Hematopoietic multipotent progenitor cell treated with erythropoietin and hydrocortisone succinate and interleukin-3 and kit ligand, for 6 days (in vitro differentiated cells): ENCODE data around the gene NUMA1.
A peak's percentile ranks its signal among the peaks of the same experiment; 100 is the strongest.

Experiments
- DNase-seq: peaks from one replicate; pipeline ENCODE4 v3.0.0-alpha.2; 2015

NUMA1 gene

GRCh38 chr11:71962428-71963038 lies 117.8 kb downstream of the NUMA1 start:
- peak; percentile 49 for DNase-seq

DNA sequence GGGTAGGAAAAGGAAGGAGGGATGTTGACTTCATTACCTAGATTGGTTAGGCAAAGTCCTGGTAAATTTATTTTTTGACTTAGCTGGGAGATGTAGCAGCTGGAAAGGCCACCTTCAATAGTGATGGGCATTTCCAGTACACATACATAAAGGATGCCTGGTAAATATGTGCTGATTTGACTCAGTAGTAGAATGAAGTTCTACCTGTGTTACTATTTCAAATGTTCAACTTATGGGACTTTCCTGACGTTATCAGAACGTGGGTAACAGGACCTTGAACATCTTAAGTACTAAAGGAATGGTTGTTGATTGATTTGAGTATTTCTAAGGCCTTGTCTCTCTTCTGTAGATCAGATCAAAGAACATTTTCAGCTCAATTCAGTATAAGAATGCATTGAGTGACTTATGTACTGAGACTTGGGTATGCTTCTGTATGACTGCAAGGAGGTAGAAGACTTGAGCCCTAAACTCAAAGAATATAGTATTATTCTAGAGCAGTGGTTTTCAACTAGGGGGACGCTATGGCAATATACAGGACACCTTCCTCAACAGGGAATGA lies 124.4 kb downstream of the NUMA1 start:
- no peak for DNase-seq
